ENCODE measurements around the gene KPNA6. TPM values are rescaled to one million over a fixed set of nuclear protein-coding genes. Genes with fewer than 3 reads are reported as not detected.

KPNA6 gene
- total and polyA plus RNA-seq, 2 donors (not counting 3 experiments of a cell fraction or from before 2014, with no cell fraction given): 22.1 to 85.6 TPM

DNA sequence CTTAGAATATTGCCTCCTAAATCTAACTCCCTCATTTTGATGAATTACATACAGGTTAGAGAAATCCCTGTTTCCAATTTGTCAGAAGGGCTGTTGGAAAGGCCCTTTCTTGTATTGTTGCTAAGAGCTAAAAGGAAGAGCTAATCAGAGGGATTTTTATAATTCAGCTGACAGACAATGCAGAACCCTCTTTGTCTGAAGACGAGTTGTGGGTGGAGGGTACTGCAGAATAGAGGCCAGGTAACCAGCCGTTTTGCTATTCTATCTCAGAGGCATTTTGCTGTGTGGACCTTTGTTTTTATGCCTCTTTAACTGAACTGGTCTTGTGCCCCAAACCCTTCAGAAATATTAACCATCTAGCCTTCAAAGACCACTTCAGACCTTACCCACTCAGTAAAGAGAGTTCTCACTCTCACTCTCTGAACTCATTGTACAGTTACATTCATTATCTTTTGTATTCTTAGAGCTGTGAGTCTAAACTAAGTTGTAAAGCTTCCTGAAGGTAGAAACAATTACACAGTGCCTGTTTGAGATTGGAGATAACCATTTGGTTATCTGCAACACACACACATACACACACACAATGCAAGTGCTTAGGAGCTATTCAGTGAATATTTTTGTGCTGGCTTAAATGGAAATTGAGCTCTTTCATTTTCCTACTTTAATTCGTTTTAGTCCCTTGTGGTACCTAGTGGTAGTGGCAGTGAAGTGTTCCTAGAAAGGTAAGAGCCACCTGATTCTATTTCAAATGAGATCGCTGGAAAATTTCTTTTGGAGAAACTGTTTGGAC is 19.7 kb downstream of the KPNA6 start:
- FAIRE-seq (no peak), DNase-seq (ENCODE audit: low read depth, low spot score) (peak; percentile 31)
- Histone ChIP-seq H3K9ac (replicated peaks; ENCODE audit: extremely low read depth, insufficient read depth, low read length) (no peak overlapping the region), H3K4me3 (replicated peaks in 1 of 3; ENCODE audit: insufficient read depth in 1 of 3, low read depth in 1 of 3, low read length in 3 of 3) (no peak overlapping the region), H3K36me3 (ENCODE audit: control insufficient read depth in 2 of 2, extremely low read depth in 1 of 2, insufficient read depth in 2 of 2, low read length in 2 of 2) (no peaks in the 10 kb centered on the region), H3K4me1 (ENCODE audit: control insufficient read depth, extremely low read depth, insufficient read depth, low read length) (peaks cover 10% of the 10 kb centered on the region), H4K20me1 (replicated peaks; ENCODE audit: control insufficient read depth, extremely low read depth, insufficient read depth, low read length) (peaks cover 2% of the 10 kb centered on the region), H3K9me3 (replicated peaks; ENCODE audit: control insufficient read depth, insufficient read depth, low read length) (no peaks in the 10 kb centered on the region), H3K27me3 (ENCODE audit: control insufficient read depth in 2 of 2, insufficient read depth in 2 of 2, low read length in 2 of 2) (no peaks in the 10 kb centered on the region), H3K27ac (ENCODE audit: insufficient read depth, low read depth, low read length) (no peak overlapping the region), H3K4me2 (ENCODE audit: insufficient read depth, low read length) (no peak overlapping the region), H3K79me2 (ENCODE audit: control insufficient read depth, insufficient read depth, low read length) (peaks cover 79% of the 10 kb centered on the region), H3K9me1 (replicated peaks; ENCODE audit: control insufficient read depth, extremely low read depth, insufficient read depth, low read length) (peaks cover 3% of the 10 kb centered on the region), H2AFZ (ENCODE audit: low read depth, low read length) (no peak overlapping the region)
- no TSS peak for BruUV-seq (replicated peaks)
- ChIA-PET POLR2A (interaction anchor here (0.8 kb wide), 1 partner anchor 208 kb away, joined by 3 read pairs; the partner anchor contains the start of gene MARCKSL1), CTCF (interaction anchor here (1.1 to 2.4 kb wide), 11 partner anchors 10 to 63 kb away, joined by 3 to 19 read pairs (median 4); partner anchors contain the start of gene KPNA6)
- intact Hi-C loops (cut with micrococcal nuclease): no loop called here
- TF ChIP-seq FOS (IDR thresholded peaks at IDR 0.05; ENCODE audit: borderline replicate concordance, insufficient read depth, low read length) (no peak), MYC (IDR thresholded peaks at IDR 0.05; ENCODE audit: low read depth, low read length) (no peak), GATA2 (IDR thresholded peaks at IDR 0.05; ENCODE audit: insufficient read depth, insufficient read length, low read depth, low read length) (no peak), POLR2AphosphoS5 (IDR thresholded peaks at IDR 0.05; ENCODE audit: insufficient read depth, low read depth, low read length) (no peak), MAX (IDR thresholded peaks at IDR 0.05; ENCODE audit: insufficient read depth, insufficient read length) (no peak), POLR2A (IDR thresholded peaks at IDR 0.05; ENCODE audit: low read depth, low read length) (no peak), JUN (IDR thresholded peaks at IDR 0.05; ENCODE audit: borderline replicate concordance, insufficient read depth, insufficient read length, low read depth) (no peak), EZH2 (IDR thresholded peaks at IDR 0.05; ENCODE audit: borderline replicate concordance, low read depth, low read length, severe bottlenecking) (no peak)
- TF ChIP-seq, protein P1, sequence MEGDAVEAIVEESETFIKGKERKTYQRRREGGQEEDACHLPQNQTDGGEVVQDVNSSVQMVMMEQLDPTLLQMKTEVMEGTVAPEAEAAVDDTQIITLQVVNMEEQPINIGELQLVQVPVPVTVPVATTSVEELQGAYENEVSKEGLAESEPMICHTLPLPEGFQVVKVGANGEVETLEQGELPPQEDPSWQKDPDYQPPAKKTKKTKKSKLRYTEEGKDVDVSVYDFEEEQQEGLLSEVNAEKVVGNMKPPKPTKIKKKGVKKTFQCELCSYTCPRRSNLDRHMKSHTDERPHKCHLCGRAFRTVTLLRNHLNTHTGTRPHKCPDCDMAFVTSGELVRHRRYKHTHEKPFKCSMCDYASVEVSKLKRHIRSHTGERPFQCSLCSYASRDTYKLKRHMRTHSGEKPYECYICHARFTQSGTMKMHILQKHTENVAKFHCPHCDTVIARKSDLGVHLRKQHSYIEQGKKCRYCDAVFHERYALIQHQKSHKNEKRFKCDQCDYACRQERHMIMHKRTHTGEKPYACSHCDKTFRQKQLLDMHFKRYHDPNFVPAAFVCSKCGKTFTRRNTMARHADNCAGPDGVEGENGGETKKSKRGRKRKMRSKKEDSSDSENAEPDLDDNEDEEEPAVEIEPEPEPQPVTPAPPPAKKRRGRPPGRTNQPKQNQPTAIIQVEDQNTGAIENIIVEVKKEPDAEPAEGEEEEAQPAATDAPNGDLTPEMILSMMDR (IDR thresholded peaks at IDR 0.05; ENCODE audit: extremely low read depth in 1 of 2, insufficient read depth in 1 of 2, low read depth in 1 of 2, low read length in 2 of 2): no peak
- dilution Hi-C loops (cut with MboI; ENCODE audit: extremely low pct_ligation_motif_present, low sequenced_read_pairs): no loop called here

Data from endothelial cell of umbilical vein (primary cell).